ENCODE data around the gene PCDH19.

PCDH19 gene

DNA sequence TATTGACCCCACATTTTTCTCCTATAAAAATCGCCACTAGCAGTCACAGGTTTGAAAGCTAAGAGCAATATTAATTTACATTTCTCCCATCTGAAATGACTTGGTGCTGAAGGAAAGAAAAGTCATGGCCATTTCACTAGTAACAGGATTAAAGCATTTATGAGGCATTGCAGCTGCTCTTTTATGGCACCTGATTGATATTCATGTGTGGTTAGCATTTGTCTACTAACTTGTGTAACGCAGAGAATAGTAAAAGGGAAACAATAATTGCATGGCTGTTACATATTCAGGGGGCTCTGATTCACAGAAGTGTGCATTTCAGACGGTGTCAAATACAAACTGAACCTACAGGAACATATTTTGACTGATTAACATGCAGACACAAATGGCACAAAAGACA lies 5.2 kb downstream of the PCDH19 start:
- DNase-seq (ENCODE audit: low spot score) = no peak

DNA sequence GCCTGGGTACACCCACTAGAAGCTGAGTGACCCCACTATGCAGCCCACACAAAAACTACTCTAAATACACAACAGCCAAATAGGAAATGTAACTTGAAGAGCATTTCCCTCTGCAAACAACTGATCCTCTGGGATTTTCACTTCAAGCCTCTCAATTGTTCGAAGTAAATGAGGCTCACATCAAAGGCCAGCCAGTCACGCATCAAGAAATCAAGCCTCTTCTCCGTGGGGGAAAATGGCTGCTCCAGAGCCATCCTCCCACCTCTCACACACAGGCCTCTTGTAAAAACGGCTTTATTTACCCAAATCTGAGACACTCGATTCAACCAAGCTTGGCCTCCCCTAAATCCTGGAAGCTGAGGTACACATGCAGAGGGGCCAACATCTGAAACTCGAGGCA lies 14.3 kb downstream of the PCDH19 start:
- no peak for DNase-seq (ENCODE audit: low spot score)

- DNase-seq (ENCODE audit: low spot score) = no peak
Measured at GRCh38 chrX:100381619-100382018, 28.5 kb downstream of the PCDH19 start.

DNA sequence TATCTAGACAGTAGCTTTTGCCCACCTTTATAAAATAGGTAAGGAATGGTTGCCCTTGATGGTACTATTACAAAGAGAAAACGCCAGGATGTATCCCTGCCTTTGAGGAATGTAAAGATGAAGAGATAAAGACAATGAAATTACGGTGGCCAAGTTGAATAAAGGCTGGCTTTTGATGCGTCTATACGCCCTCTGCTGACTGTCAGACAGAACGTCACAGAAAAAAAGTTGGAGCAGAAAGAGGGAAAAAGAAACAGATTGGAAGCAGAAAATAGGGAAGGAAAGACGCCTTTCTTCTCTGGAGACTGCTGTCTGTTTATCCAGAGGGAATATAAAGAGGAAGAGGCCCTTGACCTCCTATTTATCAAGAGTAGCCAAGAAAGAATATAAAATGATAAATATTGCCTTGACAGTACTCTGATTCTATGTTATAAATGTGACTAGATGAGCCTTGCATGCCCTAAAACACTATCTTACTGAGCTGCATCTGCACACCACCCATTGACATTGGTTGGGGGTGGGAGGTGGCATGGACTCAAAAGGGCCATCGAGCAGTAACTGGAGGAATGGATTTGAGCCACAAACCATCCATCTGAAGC lies 30.6 kb downstream of the PCDH19 start:
- no peak for DNase-seq (ENCODE audit: low spot score)

GRCh38 chrX:100377826-100378225 lies 32.2 kb downstream of the PCDH19 start:
- DNase-seq (ENCODE audit: low spot score) = no peak

DNA sequence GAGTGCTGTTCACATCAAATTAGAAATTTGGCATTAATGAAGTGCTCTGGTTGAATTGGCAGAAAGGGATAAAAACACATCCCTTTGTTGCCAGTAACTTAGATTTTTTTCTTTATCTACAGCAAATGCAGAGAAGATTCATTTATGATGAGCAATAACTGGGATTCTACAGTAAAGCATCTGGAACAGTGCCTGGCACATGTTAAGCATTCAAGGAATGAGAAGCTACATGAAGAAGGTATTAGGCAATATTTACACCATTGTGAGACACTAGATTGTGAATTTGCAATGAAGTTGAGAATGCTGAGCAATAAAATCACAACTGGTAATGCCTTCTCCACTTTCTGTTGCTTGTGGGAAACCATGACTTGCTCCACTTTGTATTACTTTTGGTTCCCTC lies 33.5 kb downstream of the PCDH19 start:
- no peak for DNase-seq (ENCODE audit: low spot score)

DNA sequence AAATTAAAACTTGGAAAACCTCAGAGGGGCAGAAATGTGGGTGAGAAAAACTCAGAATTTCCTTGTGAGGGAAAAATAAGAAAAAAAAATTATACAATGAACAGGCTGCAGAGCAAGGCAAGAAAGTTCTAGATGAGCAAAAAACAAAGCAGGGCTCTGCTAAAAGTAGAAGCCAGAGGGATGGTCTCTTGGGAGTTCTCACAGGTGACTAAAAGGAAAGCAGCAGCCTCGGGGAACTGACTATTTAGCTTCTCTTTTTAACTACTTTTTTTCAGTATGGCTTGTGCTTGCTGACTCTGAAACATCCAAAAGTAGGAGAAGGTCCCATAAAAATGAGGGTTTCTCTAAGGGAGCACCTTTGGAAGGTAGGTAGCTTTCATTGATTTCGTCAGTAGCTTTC lies 36.4 kb downstream of the PCDH19 start:
- no peak for DNase-seq (ENCODE audit: low spot score)

GRCh38 chrX:100368167-100368566 lies 41.9 kb downstream of the PCDH19 start:
- no peak for DNase-seq (ENCODE audit: low spot score)

DNA sequence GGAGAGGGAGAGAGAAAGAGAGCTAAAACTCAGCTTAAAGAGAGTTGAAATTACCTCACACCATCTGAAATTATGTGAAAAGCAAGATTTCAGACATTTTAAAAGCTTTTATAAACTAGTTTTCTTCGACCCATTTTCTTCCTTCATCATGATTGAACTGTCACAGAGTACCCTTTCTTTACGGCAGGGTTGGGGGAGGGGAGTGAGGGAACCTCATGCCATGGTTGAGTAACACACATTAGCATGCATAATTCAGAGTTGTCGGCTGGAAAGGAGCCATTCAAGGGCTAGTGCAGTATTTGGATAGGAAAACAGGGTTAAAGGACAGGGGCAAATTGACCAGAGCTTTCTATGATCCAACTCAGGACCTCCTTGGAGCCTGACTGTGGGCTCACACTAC lies 46.2 kb downstream of the PCDH19 start:
- no peak for DNase-seq (ENCODE audit: low spot score)

- no peak for DNase-seq (ENCODE audit: low spot score)
Measured at GRCh38 chrX:100358766-100359165, 51.3 kb downstream of the PCDH19 start.

DNA sequence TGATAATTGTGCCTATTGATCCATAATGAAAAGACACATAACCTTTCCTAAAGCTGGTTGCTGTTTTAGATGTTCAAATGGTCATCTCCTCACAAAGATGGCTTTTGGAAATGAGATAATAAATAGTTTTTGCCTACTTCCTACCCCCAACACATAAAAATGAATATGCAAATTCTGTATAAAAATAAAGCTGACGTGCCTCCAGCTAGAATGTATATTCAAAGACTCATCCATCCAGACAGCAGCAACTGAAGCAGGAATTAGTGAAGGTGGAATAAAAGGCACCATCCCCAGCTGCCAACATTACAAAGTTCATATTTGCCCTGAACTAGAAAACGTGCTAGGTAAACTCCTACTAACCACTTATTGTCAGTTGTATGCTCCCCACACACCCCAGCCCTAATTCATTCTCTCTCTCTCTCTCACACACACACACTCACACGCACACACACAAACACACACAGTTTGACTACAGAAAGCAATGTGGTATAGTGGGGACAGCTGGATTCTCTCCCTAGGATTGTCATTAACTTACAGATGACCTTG lies 53.6 kb downstream of the PCDH19 start:
- no peak for DNase-seq (ENCODE audit: low spot score)

- DNase-seq (ENCODE audit: low spot score) = no peak
Measured at GRCh38 chrX:100355680-100356079, 54.4 kb downstream of the PCDH19 start.

GRCh38 chrX:100353326-100353725 lies 56.7 kb downstream of the PCDH19 start:
- DNase-seq (ENCODE audit: low spot score) = no peak

GRCh38 chrX:100350704-100351489 lies 59.2 kb downstream of the PCDH19 start:
- no peak for DNase-seq (ENCODE audit: low spot score)

- no peak for DNase-seq (ENCODE audit: low spot score)
Measured at GRCh38 chrX:100349391-100349790, 60.7 kb downstream of the PCDH19 start.

DNA sequence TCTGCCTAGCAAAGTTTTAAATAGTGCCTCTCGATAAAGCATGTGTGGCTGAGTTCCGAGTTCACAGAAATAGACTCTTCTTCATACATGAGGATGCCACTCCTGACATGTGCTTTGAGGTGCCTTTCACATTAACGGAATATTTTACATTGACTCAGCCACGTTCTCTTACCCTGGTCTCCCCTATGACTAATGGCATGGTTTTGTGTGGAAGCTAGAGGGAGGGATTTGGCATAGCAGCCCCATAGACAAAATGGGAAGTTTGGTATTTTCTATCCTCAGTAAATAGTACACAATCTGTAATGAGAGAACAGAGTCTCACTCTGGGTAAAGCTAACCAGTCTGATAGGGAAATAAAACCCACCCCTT lies 68.9 kb downstream of the PCDH19 start:
- DNase-seq (ENCODE audit: low spot score) = no peak

- no peak for DNase-seq (ENCODE audit: low spot score)
Measured at GRCh38 chrX:100340491-100341141, 69.5 kb downstream of the PCDH19 start.

DNA sequence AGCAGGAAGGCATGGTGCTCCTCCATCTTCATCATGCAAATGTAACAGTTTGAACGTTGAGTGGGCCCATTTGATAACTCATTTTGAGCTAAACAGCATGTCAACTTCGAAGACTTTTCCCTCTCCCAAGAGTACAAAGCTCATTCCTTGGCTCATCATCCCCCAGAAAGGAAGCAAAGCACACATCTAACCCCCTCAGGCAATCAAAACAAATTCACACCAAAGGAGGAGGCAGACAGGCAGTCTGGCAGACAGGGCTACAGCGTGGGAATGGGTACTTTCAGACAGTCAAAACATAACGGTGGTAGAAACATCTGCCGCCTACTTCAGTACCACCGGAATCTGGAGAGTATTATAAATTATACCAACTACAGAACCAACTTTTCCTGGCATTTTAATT lies 81.7 kb downstream of the PCDH19 start:
- DNase-seq (ENCODE audit: low spot score) = no peak

GRCh38 chrX:100319716-100320115 lies 90.4 kb downstream of the PCDH19 start:
- DNase-seq (ENCODE audit: low spot score) = no peak

- DNase-seq (ENCODE audit: low spot score) = no peak
Measured at GRCh38 chrX:100316987-100317386, 93.1 kb downstream of the PCDH19 start.

DNA sequence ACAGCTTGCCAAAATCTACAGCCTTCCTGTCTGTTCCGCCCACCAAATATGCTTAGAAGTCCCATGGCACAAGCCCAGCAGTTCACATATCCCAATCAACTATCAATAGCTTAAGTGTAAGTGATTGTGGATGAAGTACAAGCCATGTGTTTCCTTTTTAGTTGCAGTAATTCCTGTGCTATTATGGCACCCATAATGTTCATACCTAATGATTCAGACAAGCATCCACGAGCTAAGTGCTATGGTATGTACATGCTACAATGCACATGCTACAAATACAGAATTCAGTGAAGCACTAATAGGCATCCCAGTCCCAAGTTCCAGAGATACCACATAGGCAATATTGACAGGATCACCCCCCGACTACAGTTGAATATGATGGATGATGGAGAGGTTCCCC lies 94.5 kb downstream of the PCDH19 start:
- no peak for DNase-seq (ENCODE audit: low spot score)

GRCh38 chrX:100299559-100299958 lies 110.5 kb downstream of the PCDH19 start:
- no peak for DNase-seq (ENCODE audit: low spot score)

- no peak for DNase-seq (ENCODE audit: low spot score)
Measured at GRCh38 chrX:100297728-100298127, 112.3 kb downstream of the PCDH19 start.
